ENCODE data around the gene SPATS1. TPM values are rescaled to one million over a fixed set of nuclear protein-coding genes. Genes with fewer than 3 reads are reported as not detected.

The SPATS1 gene
- polyA plus RNA-seq, 3 donors = not detected

- Histone ChIP-seq H3K4me3 (replicated peaks in 1 of 3; ENCODE audit: low read depth in 2 of 3, low read length in 3 of 3) (no peak overlapping the region), H3K79me2 (ENCODE audit: insufficient read depth, low read length) (no peaks in the 10 kb centered on the region), H3K4me1 (ENCODE audit: control insufficient read depth in 1 of 2, insufficient read depth in 2 of 2, low read length in 2 of 2) (no peaks in the 10 kb centered on the region), H3K27ac (ENCODE audit: low read depth in 1 of 2, low read length in 2 of 2) (no peak overlapping the region), H3K9ac (ENCODE audit: insufficient read depth, low read length, poor library complexity, severe bottlenecking) (no peak overlapping the region), H4K20me1 (ENCODE audit: insufficient read depth, low read length) (no peaks in the 10 kb centered on the region), H3K4me2 (replicated peaks; ENCODE audit: extremely low read depth, low read length, poor library complexity, severe bottlenecking) (no peak overlapping the region), H3K36me3 (replicated peaks in 1 of 2; ENCODE audit: control insufficient read depth in 1 of 2, insufficient read depth in 2 of 2, low read length in 2 of 2) (no peaks in the 10 kb centered on the region), H3K27me3 (ENCODE audit: control insufficient read depth in 2 of 2, insufficient read depth in 2 of 2, low read length in 2 of 2) (peaks cover 2% of the 10 kb centered on the region in 2 donors), H2AFZ (ENCODE audit: insufficient read depth, low read depth, low read length, poor library complexity, severe bottlenecking) (no peak overlapping the region), H3K9me3 (replicated peaks in 1 of 2; ENCODE audit: control insufficient read depth in 1 of 2, insufficient read depth in 1 of 2, low read length in 2 of 2) (no peaks in the 10 kb centered on the region)
- no peaks in the 10 kb centered on the region for H3K36me3 Mint-ChIP-seq
- peaks cover 2% of the 10 kb centered on the region for H3K4me1 Mint-ChIP-seq
- peaks cover 0 to 12% (median 0%) of the 10 kb centered on the region in 7 donors for H3K9me3 Mint-ChIP-seq
- 100% methylated on average over 1 of the region's 3 CpGs for WGBS (ENCODE audit: insufficient coverage)
- H3K4me3 Mint-ChIP-seq = no peak overlapping the region
- no peak for TF ChIP-seq CTCF (IDR thresholded peaks at IDR 0.05)
- intact Hi-C loops (cut with micrococcal nuclease) = no loop called here
- DNase-seq = no peak
- no peak overlapping the region for H3K27ac Mint-ChIP-seq
- peaks cover 15 to 29% (median 18%) of the 10 kb centered on the region in 3 donors for H3K27me3 Mint-ChIP-seq (ENCODE audit: low read depth in 3 of 3)
These were observed 21.2 kb upstream of the SPATS1 start for GRCh38 chr6:44321210-44321609.

DNA sequence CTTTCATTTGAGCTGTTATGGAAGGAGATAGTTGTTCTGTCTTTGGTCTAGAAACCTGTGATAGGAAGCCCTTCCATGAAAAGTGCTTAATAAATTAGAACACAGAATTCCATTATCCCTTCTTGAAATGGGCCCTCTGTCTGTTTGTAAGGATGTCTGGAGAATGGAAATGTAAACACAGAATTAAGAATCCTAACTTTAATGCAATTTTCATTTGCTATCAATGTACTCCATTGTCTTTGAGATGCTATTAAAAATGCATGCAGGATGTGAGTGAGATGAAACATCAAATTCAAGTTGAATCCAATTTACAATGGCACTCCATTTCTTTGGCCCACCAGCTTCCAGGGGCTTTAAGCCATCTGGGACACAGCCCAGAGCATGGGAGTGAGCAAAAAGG, 15.4 kb upstream of the SPATS1 start:
- no peak overlapping the region for H2AFZ ChIP-seq (ENCODE audit: insufficient read depth, low read depth, low read length, poor library complexity, severe bottlenecking)
- no peak overlapping the region for H3K27ac Mint-ChIP-seq
- H3K36me3 ChIP-seq (replicated peaks in 1 of 2; ENCODE audit: control insufficient read depth in 1 of 2, insufficient read depth in 2 of 2, low read length in 2 of 2) = no peaks in the 10 kb centered on the region
- peaks cover 12 to 32% (median 23%) of the 10 kb centered on the region in 3 donors for H3K27me3 Mint-ChIP-seq (ENCODE audit: low read depth in 3 of 3)
- H3K9me3 Mint-ChIP-seq = peaks cover 0 to 3% (median 0%) of the 10 kb centered on the region in 7 donors
- H3K36me3 Mint-ChIP-seq = no peaks in the 10 kb centered on the region
- H3K4me2 ChIP-seq (replicated peaks; ENCODE audit: extremely low read depth, low read length, poor library complexity, severe bottlenecking) = no peak overlapping the region
- no peaks in the 10 kb centered on the region for H3K4me1 Mint-ChIP-seq
- no peaks in the 10 kb centered on the region for H3K4me1 ChIP-seq (ENCODE audit: control insufficient read depth in 1 of 2, insufficient read depth in 2 of 2, low read length in 2 of 2)
- intact Hi-C loops (cut with micrococcal nuclease) = no loop called here
- no peaks in the 10 kb centered on the region for H3K79me2 ChIP-seq (ENCODE audit: insufficient read depth, low read length)
- no peaks in the 10 kb centered on the region for H4K20me1 ChIP-seq (ENCODE audit: insufficient read depth, low read length)
- H3K9ac ChIP-seq (ENCODE audit: insufficient read depth, low read length, poor library complexity, severe bottlenecking) = no peak overlapping the region
- no peak overlapping the region for H3K27ac ChIP-seq (ENCODE audit: low read depth in 1 of 2, low read length in 2 of 2)
- no peaks in the 10 kb centered on the region for H3K9me3 ChIP-seq (replicated peaks in 1 of 2; ENCODE audit: control insufficient read depth in 1 of 2, insufficient read depth in 1 of 2, low read length in 2 of 2)
- no peak for TF ChIP-seq CTCF (IDR thresholded peaks at IDR 0.05)
- H3K27me3 ChIP-seq (ENCODE audit: control insufficient read depth in 2 of 2, insufficient read depth in 2 of 2, low read length in 2 of 2) = peaks cover 12 to 25% of the 10 kb centered on the region in 2 donors
- no peak overlapping the region for H3K4me3 Mint-ChIP-seq
- no peak overlapping the region for H3K4me3 ChIP-seq (replicated peaks in 1 of 3; ENCODE audit: low read depth in 2 of 3, low read length in 3 of 3)
- no peak for DNase-seq

Data from CD14-positive monocyte (primary cell).